ENCODE results near the gene ITPR3. TPM values are rescaled to one million over a fixed set of nuclear protein-coding genes. Genes with fewer than 3 reads are reported as not detected.

The ITPR3 gene
- total RNA-seq, 3 donors from 2014 or later, result 60.2 to 111 (median 103) TPM

- no peaks in the 10 kb centered on the region for H3K9me3 ChIP-seq
- intact Hi-C loops (cut with DNase I, micrococcal nuclease), result no loop called here
- TF ChIP-seq CTCF (IDR thresholded peaks at IDR 0.05), result no peak
- DNase-seq (no peak), ATAC-seq (no peak)
- no peaks in the 10 kb centered on the region for H3K4me1 ChIP-seq (ENCODE audit: low read depth)
- H3K36me3 ChIP-seq (ENCODE audit: low read depth), result peaks cover 5% of the 10 kb centered on the region
- no peak overlapping the region for H3K4me3 ChIP-seq
Measured at GRCh38 chr6:33685411-33686224, 64.5 kb downstream of the ITPR3 start.

GRCh38 chr6:33686225-33686924, 65.3 kb downstream of the ITPR3 start:
- DNase-seq (no peak), ATAC-seq (no peak)
- Histone ChIP-seq H3K9me3 (no peaks in the 10 kb centered on the region), H3K4me1 (ENCODE audit: low read depth) (no peaks in the 10 kb centered on the region), H3K36me3 (ENCODE audit: low read depth) (peaks cover 7% of the 10 kb centered on the region), H3K4me3 (no peak overlapping the region)
- TF ChIP-seq CTCF (IDR thresholded peaks at IDR 0.05), result no peak
- intact Hi-C loops (cut with DNase I, micrococcal nuclease), result no loop called here

- ATAC-seq, result no peak
- intact Hi-C loops (cut with DNase I, micrococcal nuclease), result no loop called here
- peaks cover 11% of the 10 kb centered on the region for H3K36me3 ChIP-seq (ENCODE audit: low read depth)
Measured at GRCh38 chr6:33686981-33687975, 66.2 kb downstream of the ITPR3 start.

GRCh38 chr6:33688006-33688405, 66.9 kb downstream of the ITPR3 start:
- Histone ChIP-seq H3K36me3 (ENCODE audit: low read depth) (peaks cover 11% of the 10 kb centered on the region), H3K4me1 (ENCODE audit: low read depth) (peaks cover 2% of the 10 kb centered on the region), H3K4me3 (no peak overlapping the region), H3K9me3 (no peaks in the 10 kb centered on the region)
- TF ChIP-seq CTCF (IDR thresholded peaks at IDR 0.05), result no peak
- ATAC-seq (no peak), DNase-seq (no peak)
- intact Hi-C loops (cut with DNase I, micrococcal nuclease), result no loop called here

More at GRCh38 chr6:33686981-33687975, 66.2 kb downstream of the ITPR3 start:
- no peak overlapping the region for H3K4me3 ChIP-seq
- no peak for DNase-seq
- peaks cover 2% of the 10 kb centered on the region for H3K4me1 ChIP-seq (ENCODE audit: low read depth)
- no peak for TF ChIP-seq CTCF (IDR thresholded peaks at IDR 0.05)
- no peaks in the 10 kb centered on the region for H3K9me3 ChIP-seq

- H3K9me3 ChIP-seq, result no peaks in the 10 kb centered on the region
- TF ChIP-seq CTCF (IDR thresholded peaks at IDR 0.05), result no peak
- H3K36me3 ChIP-seq (ENCODE audit: low read depth), result peaks cover 11% of the 10 kb centered on the region
- DNase-seq (no peak), ATAC-seq (no peak)
- intact Hi-C loops (cut with DNase I, micrococcal nuclease), result no loop called here
- peaks cover 2% of the 10 kb centered on the region for H3K4me1 ChIP-seq (ENCODE audit: low read depth)
- H3K4me3 ChIP-seq, result no peak overlapping the region
Measured at GRCh38 chr6:33688451-33689147, 67.5 kb downstream of the ITPR3 start.

Measured in mucosa of descending colon (tissue), 3 donors.